ENCODE data around the gene KRT33A.

Gene KRT33A

DNA sequence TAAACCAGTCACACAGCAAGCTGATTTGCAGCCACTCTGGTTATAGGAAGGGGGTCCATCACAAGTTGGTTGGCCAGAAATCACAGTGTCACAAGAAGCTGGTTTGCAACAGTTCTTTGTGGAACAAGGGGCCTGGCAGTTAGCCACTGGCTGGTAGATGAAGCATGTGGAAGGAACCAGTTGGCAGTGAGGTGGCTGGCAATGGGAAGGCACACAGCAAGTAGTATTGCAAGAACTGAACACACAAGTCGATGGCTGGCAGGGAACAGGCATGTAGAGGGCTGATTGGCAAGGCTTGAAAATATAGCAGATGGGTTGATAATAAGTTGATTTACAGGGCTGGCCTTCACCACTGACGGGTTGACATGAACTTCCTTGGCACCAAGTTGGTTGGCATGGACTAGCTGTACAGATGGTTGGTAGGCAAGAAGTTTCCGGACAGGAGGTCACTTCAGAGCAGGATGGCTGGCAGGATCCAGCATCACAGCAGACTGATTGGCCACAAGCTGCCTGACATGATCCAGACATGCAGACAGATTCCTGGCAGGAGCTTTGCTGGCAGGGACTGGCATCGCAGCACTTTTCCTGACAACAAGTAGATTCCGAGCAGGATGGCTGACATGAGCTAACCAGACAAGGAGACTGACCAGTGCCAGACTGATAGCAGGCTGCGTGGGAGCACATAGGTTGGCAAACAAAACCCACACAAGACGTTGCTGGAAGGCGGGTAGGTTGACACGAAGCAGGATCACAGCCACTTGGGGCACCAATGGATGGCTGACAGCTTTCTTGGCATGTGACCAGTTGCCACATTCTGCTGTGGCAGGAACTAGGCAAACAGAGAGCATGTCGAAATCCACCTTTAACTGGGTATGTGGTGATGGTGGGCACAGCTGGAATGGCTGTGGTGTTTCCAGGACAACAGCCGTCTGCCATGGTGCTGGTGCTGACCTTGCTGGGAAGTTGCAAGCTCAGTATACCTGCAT, 48.4 kb downstream of the KRT33A start, which contains the start of gene KRTAP29-1:
Gene KRTAP29-1 (minus strand): TSS at position 936 of the 986 bp plus-strand sequence. CDS start 0 bp downstream, at position 936.
- no peak for DNase-seq (ENCODE audit: low read depth)

DNA sequence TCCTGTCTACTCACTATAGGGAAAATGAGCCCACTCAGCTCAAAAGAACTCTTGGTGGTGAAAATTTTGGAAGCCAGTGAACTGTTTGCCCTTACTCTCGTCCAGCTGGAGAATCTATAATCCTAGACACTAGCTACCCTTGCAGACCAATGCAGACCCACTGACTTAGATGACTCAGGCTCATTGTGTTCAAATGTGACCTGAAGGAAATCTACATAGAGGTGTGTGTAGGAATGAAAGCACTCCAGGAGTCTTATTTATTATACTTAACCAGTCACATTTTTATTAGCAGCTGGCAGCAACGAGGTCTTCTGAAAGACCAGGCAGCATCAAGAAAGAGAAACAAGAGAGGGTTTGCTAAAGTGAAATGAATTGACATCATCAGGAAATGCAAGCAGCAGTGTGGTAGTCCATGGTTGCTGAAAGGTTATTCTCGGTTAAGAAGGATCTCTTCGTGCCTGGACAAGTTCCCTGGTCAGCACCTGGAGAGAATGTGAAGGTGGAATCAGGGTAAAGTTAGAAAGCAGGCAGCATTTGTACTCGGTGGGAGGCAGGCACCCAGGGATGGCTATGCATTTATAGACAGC, 49.3 kb downstream of the KRT33A start:
- no peak for DNase-seq (ENCODE audit: low read depth)

DNA sequence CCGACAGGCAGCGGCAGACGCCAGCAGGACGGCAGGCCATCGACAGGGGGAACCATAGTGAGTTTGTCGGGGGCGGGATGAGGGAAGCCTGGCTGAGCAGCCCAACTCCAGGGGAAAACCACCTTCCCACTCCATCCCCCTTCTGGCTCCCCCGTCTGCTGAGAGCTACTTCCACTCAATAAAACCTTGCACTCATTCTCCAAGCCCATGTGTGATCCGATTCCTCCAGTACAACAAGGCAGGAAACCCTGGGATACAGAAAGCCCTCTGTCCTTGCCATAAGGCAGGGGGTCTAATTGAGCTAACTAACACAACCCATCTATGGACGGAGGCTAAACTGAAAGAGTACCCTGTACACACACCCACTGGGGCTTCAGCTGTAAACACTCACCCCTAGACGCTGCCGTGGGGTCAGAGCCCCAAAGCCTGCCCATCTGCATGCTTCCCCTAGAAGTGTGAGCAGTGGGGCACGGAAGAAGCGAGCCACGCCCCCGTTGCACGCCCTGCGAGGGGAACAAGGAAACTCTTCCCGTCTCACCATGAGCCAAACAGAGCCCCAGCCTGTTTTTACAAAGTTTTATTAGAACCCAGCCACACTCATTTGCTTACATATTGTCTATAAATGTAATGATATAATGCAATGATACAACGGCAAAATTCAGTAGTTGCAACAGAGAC, 52.0 kb downstream of the KRT33A start:
- DNase-seq (ENCODE audit: low read depth): no peak

DNA sequence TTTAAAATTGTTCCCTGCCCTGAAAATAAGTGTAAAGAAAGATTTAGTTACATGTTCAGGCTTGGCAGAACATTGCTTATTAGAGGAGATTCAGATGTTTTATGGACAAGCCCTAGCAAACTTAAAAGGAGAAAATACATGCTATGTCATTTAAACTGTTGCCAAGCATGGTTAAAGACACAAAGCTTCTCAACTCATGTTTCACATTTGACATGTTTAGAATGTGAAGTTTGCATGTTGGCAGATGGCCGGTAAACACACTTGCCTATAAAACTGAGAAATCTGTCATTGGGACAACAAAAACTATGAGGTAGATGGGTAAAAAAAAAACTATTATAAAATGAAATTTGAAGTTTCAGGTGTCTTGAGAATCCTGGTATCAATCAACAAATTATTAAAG, 53.8 kb downstream of the KRT33A start:
- DNase-seq (ENCODE audit: low read depth): no peak
